ENCODE results near the gene CMTM4. TPM values are rescaled to one million over a fixed set of nuclear protein-coding genes. Genes with fewer than 3 reads are reported as not detected.

CMTM4 gene
- total and polyA plus RNA-seq, 2 of the 8 experiments (the other 6 are each of a cell fraction or from before 2014, with no cell fraction given), result 35.3 to 51.7 TPM

- TF ChIP-seq CHD7 (IDR thresholded peaks at IDR 0.05; ENCODE audit: insufficient replicate concordance, low read length), result no peak
These were observed 22.9 kb downstream of the CMTM4 start (continued) for GRCh38 chr16:66673691-66674090.

Data from H1 (cell line).